ACHN (cell line): ENCODE results near the gene MDGA2.

Source experiments
- DNase-seq: peaks from one replicate; pipeline ENCODE4 v3.0.0-alpha.2; 2015
- in situ Hi-C: cut with HindIII; loops from 2 replicates; pipeline ENCODE4 v1.10.0; 2017; ENCODE audit warnings: low sequenced_read_pairs, low pct_ligation_motif_present, low pct_unique_long_range_greater_than_20kb

The MDGA2 gene

GRCh38 chr14:47675466-47676314 lies at the start of gene MDGA2:
Gene MDGA2, minus strand, starts transcription at chr14:47675605.
- in situ Hi-C loops, result no loop called here

GRCh38 chr14:47722929-47723693 lies 47.7 kb upstream of the MDGA2 start:
- in situ Hi-C loops, result no loop called here
- no peak for DNase-seq

More at GRCh38 chr14:47675466-47676314, at the start of gene MDGA2:
- DNase-seq, result peak; percentile 76

GRCh38 chr14:47720281-47720680 lies 44.9 kb upstream of the MDGA2 start:
- DNase-seq, result no peak
- in situ Hi-C loops, result no loop called here

GRCh38 chr14:47715330-47715729 lies 39.9 kb upstream of the MDGA2 start:
- in situ Hi-C loops, result no loop called here

GRCh38 chr14:47710581-47710980 lies 35.2 kb upstream of the MDGA2 start:
- DNase-seq, result peak; percentile 8
- in situ Hi-C loops, result no loop called here

More at GRCh38 chr14:47715330-47715729, 39.9 kb upstream of the MDGA2 start:
- DNase-seq, result no peak

- DNase-seq, result no peak
- in situ Hi-C loops, result no loop called here
These were observed 30.3 kb upstream of the MDGA2 start for GRCh38 chr14:47705683-47706082.

GRCh38 chr14:47691829-47692228 lies 16.4 kb upstream of the MDGA2 start:
- in situ Hi-C loops, result no loop called here

GRCh38 chr14:47678993-47679392 lies 3.6 kb upstream of the MDGA2 start:
- no peak for DNase-seq
- in situ Hi-C loops, result no loop called here

More at GRCh38 chr14:47691829-47692228, 16.4 kb upstream of the MDGA2 start:
- DNase-seq, result no peak

GRCh38 chr14:47678157-47678556 lies 2.8 kb upstream of the MDGA2 start:
- in situ Hi-C loops, result no loop called here
- peak; percentile 18 for DNase-seq

- no peak for DNase-seq
- in situ Hi-C loops, result no loop called here
These were observed 861 bp upstream of the MDGA2 start for GRCh38 chr14:47676315-47676617.

- peak; percentile 36 for DNase-seq
- in situ Hi-C loops, result no loop called here
These were observed 601 bp downstream of the MDGA2 start for GRCh38 chr14:47674543-47675465.

GRCh38 chr14:47674148-47674542 lies 1.3 kb downstream of the MDGA2 start:
- in situ Hi-C loops, result no loop called here
- peak; percentile 54 for DNase-seq

- no peak for DNase-seq
- in situ Hi-C loops, result no loop called here
These were observed 9.9 kb downstream of the MDGA2 start for GRCh38 chr14:47665337-47666134.

GRCh38 chr14:47662466-47662865 lies 12.9 kb downstream of the MDGA2 start:
- no peak for DNase-seq

GRCh38 chr14:47660158-47660557 lies 15.2 kb downstream of the MDGA2 start:
- in situ Hi-C loops, result no loop called here
- DNase-seq, result no peak

More at GRCh38 chr14:47662466-47662865, 12.9 kb downstream of the MDGA2 start:
- in situ Hi-C loops, result no loop called here

- in situ Hi-C loops, result no loop called here
- DNase-seq, result no peak
These were observed 17.4 kb downstream of the MDGA2 start for GRCh38 chr14:47658041-47658440.

GRCh38 chr14:47657143-47657542 lies 18.3 kb downstream of the MDGA2 start:
- in situ Hi-C loops, result no loop called here
- DNase-seq, result no peak

GRCh38 chr14:47651337-47651736 lies 24.1 kb downstream of the MDGA2 start:
- in situ Hi-C loops, result no loop called here
- no peak for DNase-seq
